GM19023 (cell line): ENCODE measurements around the gene EFCAB6.

Experiments used
- ATAC-seq: cut with Tn5 transposase; IDR thresholded peaks from one replicate; pipeline ENCODE4 v1.9.1; 2021; ENCODE audit warnings: mild to moderate bottlenecking, moderate library complexity; ENCODE audit not compliant: unreplicated experiment

Gene EFCAB6

GRCh38 chr22:43812149-43812842 lies at the start of gene EFCAB6:
Gene EFCAB6 (minus strand): TSS chr22:43812305. CDS start chr22:43782318, 29,987 bp downstream.
- ATAC-seq: peak; percentile 88

- ATAC-seq: no peak
These were observed 49.4 kb upstream of the EFCAB6 start for GRCh38 chr22:43861529-43861928.

- no peak for ATAC-seq
These were observed 48.7 kb upstream of the EFCAB6 start for GRCh38 chr22:43860831-43861230.

- ATAC-seq: no peak
These were observed 48.0 kb upstream of the EFCAB6 start for GRCh38 chr22:43860126-43860525.

GRCh38 chr22:43859621-43860020 lies 47.5 kb upstream of the EFCAB6 start:
- ATAC-seq: no peak

- ATAC-seq: no peak
These were observed 47.1 kb upstream of the EFCAB6 start for GRCh38 chr22:43859176-43859575.

- ATAC-seq: no peak
These were observed 46.2 kb upstream of the EFCAB6 start for GRCh38 chr22:43858156-43858895.

- ATAC-seq: no peak
These were observed 45.3 kb upstream of the EFCAB6 start for GRCh38 chr22:43857367-43857766.

- ATAC-seq: no peak
These were observed 43.3 kb upstream of the EFCAB6 start for GRCh38 chr22:43855431-43855830.

GRCh38 chr22:43854786-43855271 lies 42.7 kb upstream of the EFCAB6 start:
- ATAC-seq: no peak

- ATAC-seq: no peak
These were observed 42.1 kb upstream of the EFCAB6 start for GRCh38 chr22:43854121-43854785.

- ATAC-seq: no peak
These were observed 41.3 kb upstream of the EFCAB6 start for GRCh38 chr22:43853328-43853931.

- ATAC-seq: no peak
These were observed 40.6 kb upstream of the EFCAB6 start for GRCh38 chr22:43852573-43853327.

GRCh38 chr22:43851979-43852307 lies 39.8 kb upstream of the EFCAB6 start:
- no peak for ATAC-seq

GRCh38 chr22:43851058-43851978 lies 39.2 kb upstream of the EFCAB6 start:
- no peak for ATAC-seq

- no peak for ATAC-seq
These were observed 38.4 kb upstream of the EFCAB6 start for GRCh38 chr22:43850529-43850928.

GRCh38 chr22:43849731-43850130 lies 37.6 kb upstream of the EFCAB6 start:
- ATAC-seq: no peak

- no peak for ATAC-seq
These were observed 36.5 kb upstream of the EFCAB6 start for GRCh38 chr22:43848366-43849171.
